ENCODE measurements around the gene CACNB2. TPM values are rescaled to one million over a fixed set of nuclear protein-coding genes. Genes with fewer than 3 reads are reported as not detected.
"Not testable (repeated sequence)": the region's sequence is repeated elsewhere in the genome, so short reads cannot be mapped to it uniquely, and the experiment has no call there.

Gene CACNB2
- total RNA-seq, 2 donors from 2014 or later = not detected

DNA sequence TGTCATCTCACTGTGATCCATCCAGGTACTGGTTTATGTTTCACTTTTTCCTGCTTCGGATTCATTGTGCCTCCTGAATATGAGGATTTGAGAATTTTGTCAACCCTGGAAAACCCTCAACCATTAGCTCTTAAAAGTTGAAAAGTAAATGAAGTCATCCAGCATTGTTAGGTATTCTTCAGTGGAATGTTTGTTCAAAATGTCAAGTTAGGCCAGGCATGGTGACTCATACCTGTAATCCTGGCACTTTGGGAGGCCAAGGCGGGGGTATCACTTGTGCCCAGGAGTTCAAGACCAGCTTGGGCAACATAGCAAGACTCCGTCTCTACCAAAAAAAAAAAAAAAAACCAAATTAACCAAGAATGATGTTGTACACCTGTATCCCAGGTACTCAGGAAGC, 289.1 kb downstream of the CACNB2 start:
- no peaks in the 10 kb centered on the region for H3K4me1 Mint-ChIP-seq (ENCODE audit: low read depth)
- H3K9me3 Mint-ChIP-seq = no peaks in the 10 kb centered on the region
- H3K36me3 Mint-ChIP-seq (ENCODE audit: insufficient read depth in 2 of 2) = no peaks in the 10 kb centered on the region
- no peak overlapping the region for H3K4me3 Mint-ChIP-seq
- no peak overlapping the region for H3K27ac Mint-ChIP-seq
- DNase-seq (no peak), ATAC-seq (replicated peaks in 1 of 2) (no peak)
- no peaks in the 10 kb centered on the region for H3K27me3 Mint-ChIP-seq (ENCODE audit: low read depth)

DNA sequence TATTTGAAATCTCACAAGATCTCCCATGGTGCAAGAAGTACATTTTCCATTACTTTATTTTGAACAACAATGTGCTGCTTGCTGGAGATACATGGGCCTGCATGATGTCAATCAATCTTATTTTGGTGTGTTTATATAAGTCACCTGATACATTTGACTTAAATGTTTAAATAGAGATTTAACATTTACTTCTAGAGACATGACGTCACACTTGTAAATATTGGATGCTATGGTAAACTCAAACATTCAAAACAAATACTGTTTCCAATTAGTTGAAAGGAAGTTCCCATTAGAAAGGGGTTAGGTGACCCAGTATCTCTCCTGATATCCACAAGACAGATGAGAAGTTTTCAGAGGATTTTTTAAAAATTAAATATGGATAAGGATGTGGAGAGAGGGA, 296.7 kb downstream of the CACNB2 start:
- no peak overlapping the region for H3K4me3 Mint-ChIP-seq
- ATAC-seq (replicated peaks in 1 of 2) (no peak), DNase-seq (no peak)
- no peaks in the 10 kb centered on the region for H3K27me3 Mint-ChIP-seq (ENCODE audit: low read depth)
- H3K27ac Mint-ChIP-seq = no peak overlapping the region
- no peaks in the 10 kb centered on the region for H3K4me1 Mint-ChIP-seq (ENCODE audit: low read depth)
- H3K9me3 Mint-ChIP-seq = no peaks in the 10 kb centered on the region
- no peaks in the 10 kb centered on the region for H3K36me3 Mint-ChIP-seq (ENCODE audit: insufficient read depth in 2 of 2)

DNA sequence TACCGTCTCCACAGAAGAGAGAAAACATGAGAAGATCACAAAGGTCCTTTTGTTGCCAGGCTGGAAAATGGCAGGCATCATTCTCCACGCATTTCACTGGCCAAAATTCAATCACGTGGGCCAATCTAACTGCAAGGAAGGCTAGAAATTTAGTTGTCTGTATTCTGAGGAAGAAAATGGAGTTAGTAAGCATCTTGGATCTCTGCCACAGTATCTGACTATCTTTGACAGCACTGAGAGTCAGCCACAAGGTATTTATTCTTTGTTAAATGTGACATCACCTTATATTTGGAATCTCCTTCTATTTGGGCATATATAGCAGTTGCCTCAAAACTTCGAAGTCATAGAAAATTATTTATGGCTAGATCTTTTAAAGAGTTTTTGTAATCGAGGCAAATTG, 297.3 kb downstream of the CACNB2 start:
- Mint-ChIP-seq H3K4me3 (no peak overlapping the region), H3K27me3 (ENCODE audit: low read depth) (no peaks in the 10 kb centered on the region), H3K27ac (no peak overlapping the region), H3K4me1 (ENCODE audit: low read depth) (no peaks in the 10 kb centered on the region), H3K9me3 (no peaks in the 10 kb centered on the region), H3K36me3 (ENCODE audit: insufficient read depth in 2 of 2) (no peaks in the 10 kb centered on the region)
- no peak for ATAC-seq (replicated peaks in 1 of 2)
- DNase-seq = no peak

DNA sequence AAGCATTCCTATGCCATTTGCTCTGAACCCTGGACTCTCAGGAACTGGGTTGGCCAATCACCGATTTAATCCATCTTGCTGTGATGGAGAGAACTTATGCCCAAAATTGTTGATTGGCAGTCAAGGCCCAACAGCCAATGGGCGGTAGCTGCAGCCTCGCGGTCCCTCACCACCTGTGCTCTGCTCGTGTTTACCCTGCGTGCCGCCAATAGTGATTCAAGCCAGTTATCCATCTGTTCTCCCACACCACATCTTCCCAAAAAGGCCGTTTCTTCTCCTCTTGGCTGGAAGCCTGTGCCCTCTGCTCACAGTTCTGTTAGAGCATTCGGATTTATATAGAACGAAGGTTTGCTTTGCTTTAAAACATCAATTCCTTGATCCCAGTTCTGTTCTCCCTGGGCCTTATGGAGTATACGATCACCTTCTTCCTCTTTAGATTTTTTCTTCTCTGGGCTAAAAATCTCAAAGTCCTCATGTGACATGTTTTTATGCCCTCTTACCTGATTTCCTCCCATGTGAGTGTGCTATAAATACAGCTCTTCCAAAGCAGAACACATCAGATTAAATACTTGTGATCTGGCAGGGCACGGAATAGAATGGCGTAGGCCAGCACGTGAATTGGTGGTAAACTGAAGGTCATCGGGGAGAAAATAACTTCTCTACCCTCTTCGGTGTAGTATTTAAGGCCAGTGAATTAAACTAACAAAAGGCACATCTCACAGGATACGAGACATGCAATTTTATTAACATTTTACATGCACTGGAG, 298.3 kb downstream of the CACNB2 start:
- Mint-ChIP-seq H3K4me1 (ENCODE audit: low read depth) (no peaks in the 10 kb centered on the region), H3K27me3 (ENCODE audit: low read depth) (no peaks in the 10 kb centered on the region), H3K9me3 (no peaks in the 10 kb centered on the region), H3K27ac (no peak overlapping the region), H3K4me3 (no peak overlapping the region), H3K36me3 (ENCODE audit: insufficient read depth in 2 of 2) (no peaks in the 10 kb centered on the region)
- DNase-seq (no peak), ATAC-seq (replicated peaks in 1 of 2) (no peak)

DNA sequence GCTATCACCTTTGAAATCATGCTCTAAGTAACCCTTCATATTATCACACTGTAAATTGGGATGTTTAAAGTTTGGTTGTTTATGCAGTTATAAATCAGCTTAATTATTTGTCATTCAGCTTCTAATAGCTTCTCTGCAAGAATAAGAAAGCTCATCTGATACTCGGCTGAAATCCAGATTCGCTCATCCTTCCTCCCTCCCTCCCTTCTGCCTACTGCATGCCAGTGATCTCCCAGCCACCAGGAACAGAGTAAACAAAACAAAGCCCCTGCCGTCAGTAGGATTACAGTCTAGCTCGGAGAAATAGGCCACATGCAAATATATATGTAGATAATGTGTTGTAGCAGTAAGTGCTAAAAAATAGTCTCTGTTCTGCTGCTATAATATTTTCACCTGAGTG, 299.4 kb downstream of the CACNB2 start:
- ATAC-seq (replicated peaks in 1 of 2) (no peak), DNase-seq (no peak)
- H3K4me1 Mint-ChIP-seq (ENCODE audit: low read depth) = no peaks in the 10 kb centered on the region
- no peak overlapping the region for H3K27ac Mint-ChIP-seq
- H3K4me3 Mint-ChIP-seq = no peak overlapping the region
- no peaks in the 10 kb centered on the region for H3K27me3 Mint-ChIP-seq (ENCODE audit: low read depth)
- no peaks in the 10 kb centered on the region for H3K9me3 Mint-ChIP-seq
- no peaks in the 10 kb centered on the region for H3K36me3 Mint-ChIP-seq (ENCODE audit: insufficient read depth in 2 of 2)

DNA sequence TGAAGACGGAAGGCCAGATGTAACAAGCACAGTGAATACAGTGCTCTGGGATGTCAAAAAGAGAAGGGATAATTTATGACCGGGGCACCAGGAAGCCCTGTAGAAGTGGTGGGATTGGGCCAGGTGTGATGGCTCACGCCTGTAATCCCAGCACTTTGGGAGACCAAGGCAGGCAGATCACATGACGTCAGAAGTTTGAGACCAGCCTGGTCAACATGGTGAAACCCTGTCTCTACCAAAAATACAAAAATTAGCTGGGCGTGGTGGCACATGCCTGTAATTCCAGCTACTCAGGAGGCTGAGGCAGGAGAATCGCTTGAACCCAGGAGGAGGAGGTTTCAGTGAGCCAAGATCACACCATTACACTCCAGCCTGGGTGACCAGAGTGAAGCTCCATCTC, 305.4 kb downstream of the CACNB2 start:
- DNase-seq; H3K4me3 Mint-ChIP-seq; H3K27ac Mint-ChIP-seq; H3K9me3 Mint-ChIP-seq; H3K4me1 Mint-ChIP-seq (ENCODE audit: low read depth); ATAC-seq (replicated peaks in 1 of 2); H3K36me3 Mint-ChIP-seq (ENCODE audit: insufficient read depth in 2 of 2): not testable (repeated sequence)
- H3K27me3 Mint-ChIP-seq (ENCODE audit: low read depth) = peaks cover 11% of the 10 kb centered on the region

DNA sequence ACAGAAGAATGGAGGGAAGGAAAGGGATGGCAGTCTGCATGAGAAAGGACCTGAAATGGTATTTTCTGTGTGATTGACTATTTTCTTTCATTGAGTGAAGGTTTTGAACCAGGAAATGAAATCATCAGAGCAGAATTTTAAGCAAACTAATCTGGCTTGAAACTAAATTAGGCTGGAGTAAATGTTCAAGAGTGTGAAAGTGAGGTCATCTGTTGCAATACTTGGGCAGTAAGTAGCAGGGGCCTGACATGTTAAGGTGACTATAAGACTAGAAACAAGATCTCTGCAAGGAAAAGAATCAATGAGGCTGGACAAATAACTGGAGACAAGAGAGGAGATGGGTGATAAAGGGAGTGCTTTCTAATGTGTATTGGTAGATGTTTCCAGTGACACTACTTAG, 306.0 kb downstream of the CACNB2 start:
- Mint-ChIP-seq H3K4me1 (ENCODE audit: low read depth) (no peaks in the 10 kb centered on the region), H3K4me3 (no peak overlapping the region), H3K36me3 (ENCODE audit: insufficient read depth in 2 of 2) (no peaks in the 10 kb centered on the region), H3K27me3 (ENCODE audit: low read depth) (peaks cover 11% of the 10 kb centered on the region), H3K9me3 (no peaks in the 10 kb centered on the region), H3K27ac (no peak overlapping the region)
- ATAC-seq (replicated peaks in 1 of 2) (no peak), DNase-seq (no peak)

DNA sequence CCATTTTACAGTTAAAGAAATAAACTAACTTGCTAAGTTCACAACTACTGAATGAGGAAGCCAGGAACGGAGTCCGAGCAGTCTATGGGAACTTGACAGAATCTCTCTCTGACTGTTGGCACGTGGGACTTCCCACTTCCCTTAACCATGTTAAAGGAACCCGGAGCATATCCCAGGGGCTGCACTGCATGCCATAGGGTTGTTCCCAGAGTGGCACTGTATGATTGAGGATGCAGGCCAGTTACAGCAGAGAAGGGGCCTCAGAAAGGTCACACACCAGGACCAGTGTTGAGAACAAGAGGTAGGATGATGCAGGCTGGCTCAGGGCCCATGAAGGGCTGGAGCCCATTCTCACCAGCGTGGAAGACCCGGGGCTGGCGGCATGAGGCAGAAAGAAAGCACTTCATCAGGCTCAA, 309.4 kb downstream of the CACNB2 start:
- Mint-ChIP-seq H3K36me3 (ENCODE audit: insufficient read depth in 2 of 2) (no peaks in the 10 kb centered on the region), H3K4me3 (no peak overlapping the region), H3K27ac (no peak overlapping the region), H3K4me1 (ENCODE audit: low read depth) (no peaks in the 10 kb centered on the region), H3K27me3 (ENCODE audit: low read depth) (peaks cover 11% of the 10 kb centered on the region), H3K9me3 (no peaks in the 10 kb centered on the region)
- ATAC-seq (replicated peaks in 1 of 2) (no peak), DNase-seq (no peak)

DNA sequence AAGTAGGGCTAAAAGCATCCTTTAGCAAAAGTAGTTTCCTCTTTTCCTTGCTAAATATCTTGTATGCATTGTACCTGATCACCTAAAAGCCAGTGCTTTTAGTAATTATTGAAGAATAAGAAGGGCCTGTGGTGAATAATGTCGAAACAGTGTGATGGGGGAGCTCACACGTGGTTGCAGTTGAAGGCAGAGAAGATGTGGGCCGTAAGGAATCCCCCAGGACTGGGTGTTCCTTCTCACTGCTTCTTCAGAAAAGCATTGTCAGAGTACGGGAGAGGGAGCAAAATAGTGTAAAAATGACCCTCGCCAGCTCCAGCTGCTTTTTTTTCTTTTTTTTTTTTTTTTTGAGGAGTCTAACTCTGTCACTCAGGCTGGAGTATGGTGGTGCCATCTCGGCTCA, 310.1 kb downstream of the CACNB2 start:
- Mint-ChIP-seq H3K27me3 (ENCODE audit: low read depth) (peaks cover 11% of the 10 kb centered on the region), H3K4me1 (ENCODE audit: low read depth) (no peaks in the 10 kb centered on the region), H3K27ac (no peak overlapping the region), H3K4me3 (no peak overlapping the region), H3K9me3 (no peaks in the 10 kb centered on the region), H3K36me3 (ENCODE audit: insufficient read depth in 2 of 2) (no peaks in the 10 kb centered on the region)
- no peak for ATAC-seq (replicated peaks in 1 of 2)
- no peak for DNase-seq

DNA sequence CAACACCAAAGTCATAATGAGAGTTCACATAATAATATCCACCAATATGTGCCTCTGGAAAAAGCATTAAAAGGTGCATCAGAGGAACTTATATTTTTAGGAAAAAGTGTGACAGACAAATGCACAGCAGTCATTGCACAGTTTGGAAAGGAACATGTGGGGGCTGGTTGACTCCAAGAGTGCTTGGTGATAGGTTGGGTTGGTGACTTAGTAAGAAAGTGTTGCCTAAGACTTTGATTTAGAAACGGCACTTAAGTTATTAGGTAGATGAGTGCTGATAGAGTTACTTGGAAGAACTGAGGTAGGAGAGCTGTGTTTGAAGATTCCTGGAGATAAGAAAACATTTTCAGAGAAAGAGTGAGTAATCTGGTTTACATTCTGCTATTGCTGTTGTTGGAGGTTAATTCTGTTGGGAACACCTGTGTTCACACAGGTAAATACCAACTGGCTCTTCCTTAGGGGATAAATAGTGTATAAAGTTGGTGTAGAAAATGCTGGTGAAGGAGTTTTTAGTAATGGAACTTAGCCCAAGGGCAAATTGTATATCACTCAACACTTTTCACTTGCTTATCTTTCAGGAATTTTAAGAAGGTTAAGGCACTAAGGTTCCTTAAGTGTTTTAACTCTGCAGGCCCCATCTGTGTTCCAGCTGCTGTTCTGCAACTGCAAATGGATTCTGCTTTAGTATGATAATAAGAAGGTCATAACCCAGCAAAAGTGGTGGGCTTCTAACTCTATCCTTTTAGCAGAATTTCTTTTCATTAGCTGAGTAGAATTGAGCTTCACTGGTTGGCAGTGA, 315.1 kb downstream of the CACNB2 start:
- Mint-ChIP-seq H3K27me3 (ENCODE audit: low read depth) (no peaks in the 10 kb centered on the region), H3K9me3 (no peaks in the 10 kb centered on the region)

DNA sequence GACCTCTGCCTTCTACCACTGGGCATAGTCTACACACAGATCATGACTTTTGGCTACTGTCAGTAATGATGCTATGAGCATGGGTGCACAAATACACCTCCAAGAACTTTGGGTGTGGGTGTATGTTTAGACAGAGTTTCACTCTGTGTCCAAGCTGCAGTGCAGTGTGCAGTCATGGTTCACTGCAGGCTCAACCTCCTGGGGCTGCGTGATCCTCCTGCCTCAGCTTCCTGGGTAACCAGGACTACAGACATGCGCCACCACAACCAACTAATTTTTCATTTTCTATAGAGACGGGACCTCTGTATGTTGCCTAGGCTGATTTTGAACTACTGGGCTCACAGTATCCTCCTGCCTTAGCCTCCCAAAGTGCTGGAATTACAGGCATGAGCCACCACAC, 316.8 kb downstream of the CACNB2 start:
- no peak overlapping the region for H3K4me3 Mint-ChIP-seq
- H3K4me1 Mint-ChIP-seq (ENCODE audit: low read depth) = no peaks in the 10 kb centered on the region
- H3K27me3 Mint-ChIP-seq (ENCODE audit: low read depth) = no peaks in the 10 kb centered on the region
- ATAC-seq (replicated peaks in 1 of 2) (no peak), DNase-seq (no peak)
- H3K27ac Mint-ChIP-seq = no peak overlapping the region
- no peaks in the 10 kb centered on the region for H3K9me3 Mint-ChIP-seq
- no peaks in the 10 kb centered on the region for H3K36me3 Mint-ChIP-seq (ENCODE audit: insufficient read depth in 2 of 2)

More for the DNA sequence above, 315.1 kb downstream of the CACNB2 start:
- Mint-ChIP-seq H3K4me1 (ENCODE audit: low read depth) (no peaks in the 10 kb centered on the region), H3K4me3 (no peak overlapping the region), H3K36me3 (ENCODE audit: insufficient read depth in 2 of 2) (no peaks in the 10 kb centered on the region), H3K27ac (no peak overlapping the region)
- DNase-seq (no peak), ATAC-seq (replicated peaks in 1 of 2) (no peak)

DNA sequence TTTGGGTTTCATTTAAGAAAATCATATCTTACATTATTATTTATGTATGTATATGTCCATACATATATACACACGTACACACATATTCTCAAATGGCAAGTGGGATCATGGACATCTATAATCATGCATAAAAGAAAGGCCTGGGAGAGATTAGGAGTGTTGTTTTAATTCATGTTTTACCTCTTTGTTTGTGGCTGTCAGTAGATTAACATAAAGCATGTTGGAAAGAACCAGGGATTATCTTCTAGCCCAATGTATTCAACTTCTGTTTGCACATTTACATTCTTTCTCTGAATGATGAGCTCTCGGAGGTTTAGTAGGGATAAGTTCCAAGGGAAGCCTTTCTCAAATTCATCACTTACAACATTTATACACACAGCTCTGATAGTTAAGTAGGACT, 319.8 kb downstream of the CACNB2 start:
- DNase-seq = no peak
- ATAC-seq (replicated peaks in 1 of 2) = no peak
- Mint-ChIP-seq H3K27me3 (ENCODE audit: low read depth) (no peaks in the 10 kb centered on the region), H3K36me3 (ENCODE audit: insufficient read depth in 2 of 2) (no peaks in the 10 kb centered on the region), H3K4me3 (no peak overlapping the region), H3K9me3 (no peaks in the 10 kb centered on the region), H3K4me1 (ENCODE audit: low read depth) (no peaks in the 10 kb centered on the region), H3K27ac (no peak overlapping the region)

DNA sequence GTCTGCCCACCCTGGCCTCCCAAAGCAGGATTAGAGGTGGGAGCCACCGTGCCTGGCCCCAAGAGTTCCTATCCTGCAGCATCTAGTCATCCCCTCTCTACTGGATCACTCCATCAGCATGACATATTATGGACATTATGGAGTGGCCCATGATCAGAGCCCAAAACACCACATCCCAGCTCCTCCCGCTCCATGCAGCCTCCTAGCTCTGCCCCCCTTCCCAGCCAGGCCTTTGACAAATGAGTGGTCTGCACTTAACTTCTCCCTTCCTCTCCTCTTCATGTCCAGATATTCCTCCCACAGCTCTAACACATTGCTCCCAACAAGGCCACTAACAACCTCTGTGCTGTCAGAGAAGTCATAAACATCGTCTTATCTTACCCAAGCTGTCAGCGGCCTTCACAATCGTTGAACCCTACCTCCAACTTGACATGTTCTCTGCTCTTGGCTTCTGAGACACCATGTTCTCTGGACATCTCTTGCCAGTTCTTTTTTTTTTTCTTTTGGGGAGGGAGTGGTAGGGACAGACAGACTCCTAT, 323.5 kb downstream of the CACNB2 start:
- Mint-ChIP-seq H3K27me3 (ENCODE audit: low read depth) (no peaks in the 10 kb centered on the region), H3K4me1 (ENCODE audit: low read depth) (no peaks in the 10 kb centered on the region), H3K36me3 (ENCODE audit: insufficient read depth in 2 of 2) (no peaks in the 10 kb centered on the region), H3K4me3 (no peak overlapping the region), H3K9me3 (no peaks in the 10 kb centered on the region), H3K27ac (no peak overlapping the region)
- ATAC-seq (replicated peaks in 1 of 2) (no peak), DNase-seq (no peak)

Data from activated T-cell treated with anti-CD3 and anti-CD28 coated beads, Interleukin-2, amount 50 U/mL, for 72 hours (primary cell).